ENCODE measurements around the gene MPPED1. TPM values are rescaled to one million over a fixed set of nuclear protein-coding genes. Genes with fewer than 3 reads are reported as not detected.

MPPED1 gene
- total RNA-seq, 1 experiment from 2014 or later: 0.03 TPM

- in situ Hi-C loops (cut with HindIII; ENCODE audit: low pct_unique_long_range_greater_than_20kb, low sequenced_read_pairs): no loop called here
Measured at GRCh38 chr22:43451371-43452050, 39.7 kb downstream of the MPPED1 start.

GRCh38 chr22:43455846-43456245, 44.0 kb downstream of the MPPED1 start:
- in situ Hi-C loops (cut with HindIII; ENCODE audit: low pct_unique_long_range_greater_than_20kb, low sequenced_read_pairs): no loop called here
- DNase-seq (ENCODE audit: low read depth, low spot score): no peak

More at GRCh38 chr22:43451371-43452050, 39.7 kb downstream of the MPPED1 start:
- DNase-seq (ENCODE audit: low read depth, low spot score): no peak

GRCh38 chr22:43457002-43457401, 45.2 kb downstream of the MPPED1 start:
- in situ Hi-C loops (cut with HindIII; ENCODE audit: low pct_unique_long_range_greater_than_20kb, low sequenced_read_pairs): no loop called here
- DNase-seq (ENCODE audit: low read depth, low spot score): no peak

GRCh38 chr22:43462701-43463100, 50.9 kb downstream of the MPPED1 start:
- in situ Hi-C loops (cut with HindIII; ENCODE audit: low pct_unique_long_range_greater_than_20kb, low sequenced_read_pairs): no loop called here
- no peak for DNase-seq (ENCODE audit: low read depth, low spot score)

GRCh38 chr22:43464809-43465208, 53.0 kb downstream of the MPPED1 start:
- DNase-seq (ENCODE audit: low read depth, low spot score): no peak

GRCh38 chr22:43465291-43466015, 53.6 kb downstream of the MPPED1 start:
- in situ Hi-C loops (cut with HindIII; ENCODE audit: low pct_unique_long_range_greater_than_20kb, low sequenced_read_pairs): no loop called here
- no peak for DNase-seq (ENCODE audit: low read depth, low spot score)

More at GRCh38 chr22:43464809-43465208, 53.0 kb downstream of the MPPED1 start:
- in situ Hi-C loops (cut with HindIII; ENCODE audit: low pct_unique_long_range_greater_than_20kb, low sequenced_read_pairs): no loop called here

GRCh38 chr22:43466710-43467109, 54.9 kb downstream of the MPPED1 start:
- in situ Hi-C loops (cut with HindIII; ENCODE audit: low pct_unique_long_range_greater_than_20kb, low sequenced_read_pairs): no loop called here

GRCh38 chr22:43467216-43467940, 55.6 kb downstream of the MPPED1 start:
- in situ Hi-C loops (cut with HindIII; ENCODE audit: low pct_unique_long_range_greater_than_20kb, low sequenced_read_pairs): no loop called here
- DNase-seq (ENCODE audit: low read depth, low spot score): no peak

More at GRCh38 chr22:43466710-43467109, 54.9 kb downstream of the MPPED1 start:
- DNase-seq (ENCODE audit: low read depth, low spot score): no peak

- DNase-seq (ENCODE audit: low read depth, low spot score): no peak
- in situ Hi-C loops (cut with HindIII; ENCODE audit: low pct_unique_long_range_greater_than_20kb, low sequenced_read_pairs): no loop called here
Measured at GRCh38 chr22:43470253-43470652, 58.4 kb downstream of the MPPED1 start.

GRCh38 chr22:43470941-43471585, 59.2 kb downstream of the MPPED1 start:
- in situ Hi-C loops (cut with HindIII; ENCODE audit: low pct_unique_long_range_greater_than_20kb, low sequenced_read_pairs): no loop called here
- DNase-seq (ENCODE audit: low read depth, low spot score): no peak

- no peak for DNase-seq (ENCODE audit: low read depth, low spot score)
- in situ Hi-C loops (cut with HindIII; ENCODE audit: low pct_unique_long_range_greater_than_20kb, low sequenced_read_pairs): no loop called here
Measured at GRCh38 chr22:43471606-43472135, 59.9 kb downstream of the MPPED1 start.

GRCh38 chr22:43473031-43473430, 61.2 kb downstream of the MPPED1 start:
- no peak for DNase-seq (ENCODE audit: low read depth, low spot score)
- in situ Hi-C loops (cut with HindIII; ENCODE audit: low pct_unique_long_range_greater_than_20kb, low sequenced_read_pairs): no loop called here

GRCh38 chr22:43473441-43473840, 61.6 kb downstream of the MPPED1 start:
- in situ Hi-C loops (cut with HindIII; ENCODE audit: low pct_unique_long_range_greater_than_20kb, low sequenced_read_pairs): no loop called here
- no peak for DNase-seq (ENCODE audit: low read depth, low spot score)

GRCh38 chr22:43474161-43475101, 62.6 kb downstream of the MPPED1 start:
- no peak for DNase-seq (ENCODE audit: low read depth, low spot score)
- in situ Hi-C loops (cut with HindIII; ENCODE audit: low pct_unique_long_range_greater_than_20kb, low sequenced_read_pairs): no loop called here

GRCh38 chr22:43475549-43476076, 63.8 kb downstream of the MPPED1 start:
- in situ Hi-C loops (cut with HindIII; ENCODE audit: low pct_unique_long_range_greater_than_20kb, low sequenced_read_pairs): no loop called here
- DNase-seq (ENCODE audit: low read depth, low spot score): no peak

- peak; percentile 19 for DNase-seq (ENCODE audit: low read depth, low spot score)
- in situ Hi-C loops (cut with HindIII; ENCODE audit: low pct_unique_long_range_greater_than_20kb, low sequenced_read_pairs): no loop called here
Measured at GRCh38 chr22:43476341-43476740, 64.5 kb downstream of the MPPED1 start.

Measured in SK-MEL-5 (cell line).